ENCODE results near the gene ARL13B.

GRCh38 chr3:94019659-94020058, 39.7 kb downstream of the ARL13B start:
- TF ChIP-seq RAD21 (IDR thresholded peaks at IDR 0.05; ENCODE audit: insufficient read depth, low read depth, low read length) (no peak), ATF7 (IDR thresholded peaks at IDR 0.05; ENCODE audit: low read depth) (no peak), CTCF (IDR thresholded peaks at IDR 0.05 in 2 of 3, conservative IDR thresholded peaks at IDR 0.05 in 1 of 3; ENCODE audit: control insufficient read depth in 2 of 3, extremely low read depth in 1 of 3, insufficient read depth in 1 of 3, low read depth in 3 of 3, low read length in 3 of 3) (no peak), CHD2 (IDR thresholded peaks at IDR 0.05; ENCODE audit: borderline replicate concordance, low read depth, low read length) (no peak), USF1 (IDR thresholded peaks at IDR 0.05; ENCODE audit: borderline replicate concordance, extremely low read length, insufficient read depth, low read depth, low read length) (no peak), EED (IDR thresholded peaks at IDR 0.05; ENCODE audit: low read depth) (no peak), POLR2A (IDR thresholded peaks at IDR 0.05; ENCODE audit: low read depth, low read length) (no peak), NBN (IDR thresholded peaks at IDR 0.05) (no peak), NR2F1 (conservative IDR thresholded peaks at IDR 0.05) (no peak), E2F4 (IDR thresholded peaks at IDR 0.05; ENCODE audit: low read depth, low read length) (no peak), SMAD1 (IDR thresholded peaks at IDR 0.05; ENCODE audit: low read depth, partially characterized antibody) (no peak), RFX5 (IDR thresholded peaks at IDR 0.05; ENCODE audit: low read depth, low read length) (no peak)
